IMR-90 (cell line): ENCODE data around the gene PDZRN3. TPM values are rescaled to one million over a fixed set of nuclear protein-coding genes. Genes with fewer than 3 reads are reported as not detected.

ENCODE experiments used
- ATAC-seq: fragments of 200-7000 bp; cut with Tn5 transposase; 2 replicates; pipeline ENCODE4 v1.9.1; 2020; ENCODE audit warnings: low read depth, mild to moderate bottlenecking, moderate library complexity
- BruUV-seq: library from RNA; stranded (reverse); fragments of 400-500 nt; replicated peaks from 2 replicates; lab custom pipeline; 2021; lab: Mats Ljungman, UMichigan
- CTCF ChIA-PET: fragments of 300-600 bp; formaldehyde crosslinking; extraction: SDS; loops from one replicate; lab custom pipeline; 2021; ENCODE audit warnings: antibody characterized with exemption; lab: Yijun Ruan, JAX
- POLR2A ChIA-PET: fragments of 300-600 bp; sonication (Branson Sonifier 250); formaldehyde crosslinking; loops from one replicate; lab custom pipeline; 2022; ENCODE audit warnings: antibody characterized with exemption; ENCODE audit not compliant: unreplicated experiment; lab: Charles Lee
- DNase-seq: peaks from one replicate; pipeline ENCODE4 v3.0.0; 2013
- H2AFZ ChIP-seq: replicated peaks from 2 replicates; pipeline ENCODE3; 2013; ENCODE audit warnings: low read length, mild to moderate bottlenecking; ENCODE audit not compliant: poor library complexity
- H2AK5ac ChIP-seq: 2 replicates; pipeline ENCODE4 v1.6.1; 2013; ENCODE audit warnings: low read depth, low read length, inconsistent platforms
- H2AK9ac ChIP-seq: replicated peaks from 2 replicates; pipeline ENCODE3; 2013; ENCODE audit warnings: mild to moderate bottlenecking, low read depth, low read length, moderate library complexity; ENCODE audit not compliant: poor library complexity
- H2BK120ac ChIP-seq: 2 replicates; pipeline ENCODE4 v1.6.1; 2013; ENCODE audit warnings: low read depth, low read length, inconsistent platforms
- H2BK15ac ChIP-seq: 3 replicates; pipeline ENCODE4 v1.6.1; 2013; ENCODE audit warnings: low read depth, low read length, inconsistent platforms
- H2BK20ac ChIP-seq: 2 replicates; pipeline ENCODE4 v1.6.1; 2013; ENCODE audit warnings: low read depth, mild to moderate bottlenecking, inconsistent platforms, low read length, moderate library complexity
- H2BK5ac ChIP-seq: 2 replicates; pipeline ENCODE4 v1.6.1; 2013; ENCODE audit warnings: mild to moderate bottlenecking, low read depth, low read length, inconsistent platforms; ENCODE audit not compliant: poor library complexity, severe bottlenecking
- H3K14ac ChIP-seq: replicated peaks from 2 replicates; pipeline ENCODE4 v1.6.1; 2013; ENCODE audit warnings: low read depth, low read length, inconsistent platforms
- H3K18ac ChIP-seq: 2 replicates; pipeline ENCODE4 v1.6.1; 2013; ENCODE audit warnings: low read depth, low read length, control low read depth
- H3K23ac ChIP-seq: 2 replicates; pipeline ENCODE4 v1.6.1; 2013; ENCODE audit warnings: low read depth, low read length, inconsistent platforms
- H3K27ac ChIP-seq: 2 replicates; pipeline ENCODE4 v1.5.1; 2013; ENCODE audit warnings: mild to moderate bottlenecking, control low read depth, low read length; ENCODE audit not compliant: insufficient read depth
- H3K27me3 ChIP-seq: 2 replicates; pipeline ENCODE4 v1.6.1; 2013; ENCODE audit warnings: low read length; ENCODE audit not compliant: control insufficient read depth, insufficient read depth
- H3K36me3 ChIP-seq: 2 replicates; pipeline ENCODE4 v1.6.1; 2013; ENCODE audit warnings: low read length, mixed read lengths; ENCODE audit not compliant: control insufficient read depth, insufficient read depth
- H3K4ac ChIP-seq: 2 replicates; pipeline ENCODE4 v1.6.1; 2013; ENCODE audit warnings: low read depth, low read length, inconsistent platforms
- H3K4me1 ChIP-seq: 2 replicates; pipeline ENCODE4 v1.6.1; 2013; ENCODE audit warnings: low read length, mixed read lengths; ENCODE audit not compliant: control insufficient read depth, insufficient read depth
- H3K4me2 ChIP-seq: 2 replicates; pipeline ENCODE4 v1.6.1; 2013; ENCODE audit warnings: low read depth, mild to moderate bottlenecking, control low read depth, low read length, moderate library complexity
- H3K4me3 ChIP-seq: 2 replicates; pipeline ENCODE4 v1.5.1; 2013; ENCODE audit warnings: low read depth, mild to moderate bottlenecking, control low read depth, low read length, moderate library complexity; ENCODE audit not compliant: insufficient read depth
- H3K56ac ChIP-seq: 2 replicates; pipeline ENCODE4 v1.6.1; 2013; ENCODE audit warnings: low read length, inconsistent platforms; ENCODE audit not compliant: insufficient read depth; ENCODE audit errors: extremely low read depth
- H3K79me1 ChIP-seq, 2 experiments: 2 replicates each; pipeline ENCODE4 v1.6.1; 2013; ENCODE audit warnings: low read length in 2 of 2, inconsistent platforms in 1 of 2, low read depth in 1 of 2
- H3K9ac ChIP-seq: 2 replicates; pipeline ENCODE4 v1.6.1; 2013; ENCODE audit warnings: low read depth, low read length, control low read depth
- H3K9me1 ChIP-seq: 2 replicates; pipeline ENCODE4 v1.6.1; 2013; ENCODE audit warnings: low read length, inconsistent platforms; ENCODE audit not compliant: insufficient read depth
- H3K9me3 ChIP-seq: 2 replicates; pipeline ENCODE4 v1.6.1; 2013; ENCODE audit warnings: low read length; ENCODE audit not compliant: control insufficient read depth, insufficient read depth
- H4K20me1 ChIP-seq: 2 replicates; pipeline ENCODE4 v1.6.1; 2013; ENCODE audit warnings: low read length, inconsistent platforms; ENCODE audit not compliant: insufficient read depth
- H4K5ac ChIP-seq: 2 replicates; pipeline ENCODE4 v1.6.1; 2013; ENCODE audit warnings: mild to moderate bottlenecking, low read depth, low read length, control low read depth
- H4K8ac ChIP-seq, 2 experiments: 2 replicates each; pipeline ENCODE4 v1.6.1; 2013; ENCODE audit warnings: low read depth in 2 of 2, low read length in 2 of 2, control low read depth in 1 of 2, inconsistent platforms in 1 of 2
- H4K91ac ChIP-seq: 2 replicates; pipeline ENCODE4 v1.6.1; 2013; ENCODE audit warnings: low read depth, low read length, inconsistent platforms; ENCODE audit not compliant: insufficient read depth
- BHLHE40 ChIP-seq: fragments of 150-350 bp; IDR thresholded peaks from 2 replicates; pipeline ENCODE4 v1.6.1; 2016; ENCODE audit warnings: mild to moderate bottlenecking, low read depth, low read length
- CHD1 ChIP-seq: IDR thresholded peaks from 2 replicates; pipeline ENCODE4 v1.6.1; 2012; ENCODE audit warnings: low read depth, low read length, improper control_type of control experiment
- FOS ChIP-seq: fragments of 150-350 bp; IDR thresholded peaks from 2 replicates; pipeline ENCODE4 v1.6.1; 2016; ENCODE audit warnings: low read depth, low read length
- MAFK ChIP-seq: IDR thresholded peaks from 2 replicates; pipeline ENCODE4 v1.6.1; 2012; ENCODE audit warnings: low read depth, low read length, improper control_type of control experiment
- MAZ ChIP-seq: IDR thresholded peaks from 2 replicates; pipeline ENCODE4 v1.6.1; 2012; ENCODE audit warnings: low read depth, mild to moderate bottlenecking, low read length, improper control_type of control experiment, moderate library complexity, borderline replicate concordance
- MXI1 ChIP-seq: IDR thresholded peaks from 2 replicates; pipeline ENCODE4 v1.6.1; 2012; ENCODE audit warnings: low read depth, mild to moderate bottlenecking, low read length, moderate library complexity, borderline replicate concordance
- NFE2L2 ChIP-seq: fragments of 150-350 bp; IDR thresholded peaks from 2 replicates; pipeline ENCODE4 v1.6.1; 2016; ENCODE audit warnings: low read depth, mild to moderate bottlenecking, low read length
- POLR2A ChIP-seq: IDR thresholded peaks from 2 replicates; pipeline ENCODE4 v1.6.1; 2012; ENCODE audit warnings: mild to moderate bottlenecking, low read depth, low read length
- RAD21 ChIP-seq: IDR thresholded peaks from 2 replicates; pipeline ENCODE4 v1.6.1; 2012; ENCODE audit warnings: low read length, improper control_type of control experiment
- RCOR1 ChIP-seq: IDR thresholded peaks from 2 replicates; pipeline ENCODE4 v1.6.1; 2012; ENCODE audit warnings: mild to moderate bottlenecking, low read length, improper control_type of control experiment; ENCODE audit not compliant: insufficient replicate concordance
- RFX5 ChIP-seq: IDR thresholded peaks from 2 replicates; pipeline ENCODE4 v1.8.0; 2012; ENCODE audit warnings: low read depth, mild to moderate bottlenecking, low read length, moderate library complexity
- SMC3 ChIP-seq: fragments of 150-350 bp; IDR thresholded peaks from 2 replicates; pipeline ENCODE4 v1.6.1; 2016; ENCODE audit warnings: low read depth, mild to moderate bottlenecking, antibody characterized with exemption, low read length, moderate library complexity
- WGBS, 2 experiments: methylation state at CpG; one replicate each; pipeline versions ENCODE4 v1.1.5 to v1.1.7; 2013; ENCODE audit warnings: missing lambda C conversion rate in 2 of 2; ENCODE audit not compliant: insufficient read length in 1 of 2; ENCODE audit errors: extremely low coverage in 2 of 2; 5-methylcytosine and 5-hydroxymethylcytosine counted together
- dilution Hi-C: fragments of 300-500 bp; cut with HindIII; formaldehyde crosslinking; loops from one replicate; pipeline ENCODE4 v1.14.3; 2018; ENCODE audit warnings: low sequenced_read_pairs; ENCODE audit not compliant: unreplicated experiment
- in situ Hi-C: fragments of 300-500 bp; cut with MboI; formaldehyde crosslinking; loops from 3 replicates; pipeline ENCODE4 v1.14.3; 2019; ENCODE audit warnings: low sequenced_read_pairs, inconsistent platforms, mixed read lengths
- intact Hi-C: fragments of 100-400 bp; cut with micrococcal nuclease; formaldehyde crosslinking; loops from 2 replicates; pipeline ENCODE4 v1.10.0; 2022
- polyA plus RNA-seq, 3 experiments: library from polyadenylated mRNA; depleted of rRNA; stranded (reverse); fragments of >200 nt; gene quantifications; 2 replicates each; pipeline ENCODE4 v1.2.3, GENCODE V29; 2012; ENCODE audit warnings: low replicate concordance in 1 of 3
- total RNA-seq: library from RNA; depleted of rRNA; stranded (reverse); fragments of >200 nt; gene quantifications from 2 replicates; pipeline ENCODE4 v1.2.3, GENCODE V29; 2012
- TF ChIP-seq, protein P1 (sequence below): fragments of 150-350 bp; IDR thresholded peaks from 2 replicates; pipeline ENCODE4 v1.6.1; 2016; ENCODE audit warnings: low read depth, mild to moderate bottlenecking, low read length, moderate library complexity, borderline replicate concordance
- TF ChIP-seq, protein P2 (sequence below): fragments of 150-350 bp; IDR thresholded peaks from 2 replicates; pipeline ENCODE4 v1.6.1; 2017; ENCODE audit warnings: mild to moderate bottlenecking, antibody characterized with exemption, low read length, low read depth
- TF ChIP-seq, protein P3 (sequence below): conservative IDR thresholded peaks from 2 replicates; pipeline ENCODE4 v1.5.1; 2012; ENCODE audit warnings: mild to moderate bottlenecking, low read depth, low read length, improper control_type of control experiment

Gene PDZRN3
- total and polyA plus RNA-seq, 2 of the 4 experiments (the other 2 are of a cell fraction), result 9.4 to 17.0 TPM

DNA sequence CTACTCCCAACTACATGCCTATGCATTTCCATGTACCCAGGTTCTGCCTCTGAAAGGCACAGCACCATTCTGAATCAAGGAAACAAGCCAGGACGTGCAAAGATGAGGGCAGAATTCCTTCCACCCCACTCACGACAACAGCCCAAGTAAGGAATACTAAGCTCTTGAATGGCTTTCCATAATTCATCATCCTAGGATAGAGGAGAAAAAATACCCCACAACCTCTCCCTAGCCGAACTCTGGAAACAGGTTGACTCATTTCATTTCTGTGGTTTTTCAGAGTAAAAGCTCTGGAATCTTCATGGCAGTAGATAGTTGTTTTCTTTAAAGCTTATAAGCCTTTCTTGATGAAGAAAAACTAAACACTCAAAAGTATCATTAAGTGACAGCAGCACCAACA, 77.8 kb downstream of the PDZRN3 start:
- ATAC-seq, result peak; percentile 87
- POLR2A ChIA-PET, result interaction anchor here (0.8 kb wide), 1 partner anchor 35 kb away, joined by 3 read pairs; no protein-coding TSS in a partner anchor

More for the DNA sequence above, 77.8 kb downstream of the PDZRN3 start:
- Histone ChIP-seq H2BK15ac (peak overlapping the region; percentile 85; the same call in 2 of the 3 replicates), H3K4me3 (no peak overlapping the region), H3K36me3 (no peaks in the 10 kb centered on the region), H4K5ac (peak overlapping the region; percentile 94), H3K27me3 (no peaks in the 10 kb centered on the region), H3K14ac (peak overlapping the region; percentile 87), H3K27ac (peak overlapping the region; percentile 89), H3K23ac (peak overlapping the region; percentile 89; the same call in 1 of the 2 replicates), H4K8ac (peak overlapping the region; percentile 37 to 96), H2BK120ac (peak overlapping the region; percentile 97), H3K9me3 (no peaks in the 10 kb centered on the region), H2BK20ac (peak overlapping the region; percentile 97), H3K4ac (peak overlapping the region; percentile 98), H3K4me2 (peak overlapping the region; percentile 53), H2AK5ac (peak overlapping the region; percentile 91; the same call in 1 of the 2 replicates), H3K56ac (peak overlapping the region; percentile 77; the same call in 1 of the 2 replicates), H2AK9ac (no peak overlapping the region), H3K79me1 (peaks cover 14 to 33% of the 10 kb centered on the region in 2 experiments), H4K91ac (peak overlapping the region; percentile 94), H2BK5ac (peak overlapping the region; percentile 95), H3K9me1 (peaks cover 19% of the 10 kb centered on the region), H2AFZ (peak overlapping the region; percentile 44), H3K9ac (peak overlapping the region; percentile 10; the same call in 1 of the 2 replicates), H3K18ac (peak overlapping the region; percentile 92), H3K4me1 (peaks cover 18% of the 10 kb centered on the region), H4K20me1 (0 out of 2 replicates have a peak, but pooled peaks cover 5% of the 10 kb centered on the region)
- BruUV-seq, result no TSS peak
- in situ Hi-C loops, result no loop called here
- CTCF ChIA-PET, result interaction anchor here (0.9 to 2.0 kb wide), 2 partner anchors 34 to 38 kb away, joined by 3 to 10 read pairs; no protein-coding TSS in a partner anchor
- dilution Hi-C loops, result no loop called here
- TF ChIP-seq SMC3, result no peak
- no peak for TF ChIP-seq NFE2L2
- TF ChIP-seq BHLHE40, result no peak
- TF ChIP-seq, protein P1, sequence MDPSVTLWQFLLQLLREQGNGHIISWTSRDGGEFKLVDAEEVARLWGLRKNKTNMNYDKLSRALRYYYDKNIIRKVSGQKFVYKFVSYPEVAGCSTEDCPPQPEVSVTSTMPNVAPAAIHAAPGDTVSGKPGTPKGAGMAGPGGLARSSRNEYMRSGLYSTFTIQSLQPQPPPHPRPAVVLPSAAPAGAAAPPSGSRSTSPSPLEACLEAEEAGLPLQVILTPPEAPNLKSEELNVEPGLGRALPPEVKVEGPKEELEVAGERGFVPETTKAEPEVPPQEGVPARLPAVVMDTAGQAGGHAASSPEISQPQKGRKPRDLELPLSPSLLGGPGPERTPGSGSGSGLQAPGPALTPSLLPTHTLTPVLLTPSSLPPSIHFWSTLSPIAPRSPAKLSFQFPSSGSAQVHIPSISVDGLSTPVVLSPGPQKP, result no peak
- TF ChIP-seq, protein P2, sequence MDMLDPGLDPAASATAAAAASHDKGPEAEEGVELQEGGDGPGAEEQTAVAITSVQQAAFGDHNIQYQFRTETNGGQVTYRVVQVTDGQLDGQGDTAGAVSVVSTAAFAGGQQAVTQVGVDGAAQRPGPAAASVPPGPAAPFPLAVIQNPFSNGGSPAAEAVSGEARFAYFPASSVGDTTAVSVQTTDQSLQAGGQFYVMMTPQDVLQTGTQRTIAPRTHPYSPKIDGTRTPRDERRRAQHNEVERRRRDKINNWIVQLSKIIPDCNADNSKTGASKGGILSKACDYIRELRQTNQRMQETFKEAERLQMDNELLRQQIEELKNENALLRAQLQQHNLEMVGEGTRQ, result no peak
- no peak for TF ChIP-seq MXI1
- no peak for TF ChIP-seq CHD1
- TF ChIP-seq RAD21, result no peak
- TF ChIP-seq FOS, result peak; percentile 84
- TF ChIP-seq RFX5, result no peak
- no peak for TF ChIP-seq MAFK
- TF ChIP-seq POLR2A, result no peak
- TF ChIP-seq RCOR1, result no peak
- TF ChIP-seq, protein P3, sequence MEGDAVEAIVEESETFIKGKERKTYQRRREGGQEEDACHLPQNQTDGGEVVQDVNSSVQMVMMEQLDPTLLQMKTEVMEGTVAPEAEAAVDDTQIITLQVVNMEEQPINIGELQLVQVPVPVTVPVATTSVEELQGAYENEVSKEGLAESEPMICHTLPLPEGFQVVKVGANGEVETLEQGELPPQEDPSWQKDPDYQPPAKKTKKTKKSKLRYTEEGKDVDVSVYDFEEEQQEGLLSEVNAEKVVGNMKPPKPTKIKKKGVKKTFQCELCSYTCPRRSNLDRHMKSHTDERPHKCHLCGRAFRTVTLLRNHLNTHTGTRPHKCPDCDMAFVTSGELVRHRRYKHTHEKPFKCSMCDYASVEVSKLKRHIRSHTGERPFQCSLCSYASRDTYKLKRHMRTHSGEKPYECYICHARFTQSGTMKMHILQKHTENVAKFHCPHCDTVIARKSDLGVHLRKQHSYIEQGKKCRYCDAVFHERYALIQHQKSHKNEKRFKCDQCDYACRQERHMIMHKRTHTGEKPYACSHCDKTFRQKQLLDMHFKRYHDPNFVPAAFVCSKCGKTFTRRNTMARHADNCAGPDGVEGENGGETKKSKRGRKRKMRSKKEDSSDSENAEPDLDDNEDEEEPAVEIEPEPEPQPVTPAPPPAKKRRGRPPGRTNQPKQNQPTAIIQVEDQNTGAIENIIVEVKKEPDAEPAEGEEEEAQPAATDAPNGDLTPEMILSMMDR, result no peak
- TF ChIP-seq MAZ, result 0 out of 2 replicates have a peak, but pooled peaks have one; percentile 37
- intact Hi-C loops, result loop anchor here (1.0 to 5.0 kb wide), 2 partner anchors 35 to 55 kb away; no protein-coding TSS in a partner anchor
- WGBS, 2 experiments, result no CpG with 5 or more reads among the region's 3 CpGs
- peak; percentile 96 for DNase-seq
